ENCODE results near the gene ADISSP. TPM values are rescaled to one million over a fixed set of nuclear protein-coding genes. Genes with fewer than 3 reads are reported as not detected.

ADISSP gene
- total RNA-seq, 1 donor from 2014 or later, result 55.8 TPM

GRCh38 chr20:3732327-3733118 lies 35.0 kb downstream of the ADISSP start, which contains the start of gene HSPA12B:
TSS of gene HSPA12B (plus strand) at chr20:3732685. CDS start at chr20:3738675, 5,990 bp downstream.
- Mint-ChIP-seq H3K4me3 (ENCODE audit: low read depth) (no peak within 1 kb of the TSS), H3K27me3 (ENCODE audit: low read depth) (peaks cover 43% of the 10 kb centered on the region), H3K27ac (no peak within 1 kb of the TSS), H3K36me3 (ENCODE audit: low read depth) (no peaks in the 10 kb centered on the region), H3K9me3 (no peaks in the 10 kb centered on the region), H3K4me1 (ENCODE audit: low read depth) (no peaks in the 10 kb centered on the region)
- intact Hi-C loops (cut with micrococcal nuclease), result no loop called here
- no peak for DNase-seq (ENCODE audit: low spot score)

DNA sequence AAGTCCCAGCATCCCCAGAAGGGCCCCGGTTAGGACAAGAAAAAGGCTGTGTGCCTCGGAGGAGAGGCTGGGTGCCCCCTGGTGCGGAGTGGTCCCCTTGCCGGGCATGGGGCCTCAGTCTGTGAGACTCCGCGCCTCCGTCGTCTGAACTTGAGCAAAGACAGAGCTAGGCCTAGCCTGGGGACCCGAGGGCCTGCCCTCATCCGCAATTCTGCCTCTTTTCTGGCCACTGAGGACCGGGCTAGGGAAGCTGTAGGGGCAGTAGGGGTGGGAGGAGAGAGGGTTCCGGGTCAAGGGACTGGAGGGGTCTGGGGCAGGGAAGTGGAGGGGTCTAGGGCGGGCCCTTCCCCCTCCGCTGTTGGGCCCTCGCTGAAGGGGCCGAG lies 35.6 kb downstream of the ADISSP start:
- H3K27ac Mint-ChIP-seq, result no peak overlapping the region
- no peak for DNase-seq (ENCODE audit: low spot score)
- H3K4me3 Mint-ChIP-seq (ENCODE audit: low read depth), result no peak overlapping the region
- no peaks in the 10 kb centered on the region for H3K36me3 Mint-ChIP-seq (ENCODE audit: low read depth)
- no peaks in the 10 kb centered on the region for H3K4me1 Mint-ChIP-seq (ENCODE audit: low read depth)
- intact Hi-C loops (cut with micrococcal nuclease), result no loop called here
- peaks cover 45% of the 10 kb centered on the region for H3K27me3 Mint-ChIP-seq (ENCODE audit: low read depth)
- H3K9me3 Mint-ChIP-seq, result no peaks in the 10 kb centered on the region

DNA sequence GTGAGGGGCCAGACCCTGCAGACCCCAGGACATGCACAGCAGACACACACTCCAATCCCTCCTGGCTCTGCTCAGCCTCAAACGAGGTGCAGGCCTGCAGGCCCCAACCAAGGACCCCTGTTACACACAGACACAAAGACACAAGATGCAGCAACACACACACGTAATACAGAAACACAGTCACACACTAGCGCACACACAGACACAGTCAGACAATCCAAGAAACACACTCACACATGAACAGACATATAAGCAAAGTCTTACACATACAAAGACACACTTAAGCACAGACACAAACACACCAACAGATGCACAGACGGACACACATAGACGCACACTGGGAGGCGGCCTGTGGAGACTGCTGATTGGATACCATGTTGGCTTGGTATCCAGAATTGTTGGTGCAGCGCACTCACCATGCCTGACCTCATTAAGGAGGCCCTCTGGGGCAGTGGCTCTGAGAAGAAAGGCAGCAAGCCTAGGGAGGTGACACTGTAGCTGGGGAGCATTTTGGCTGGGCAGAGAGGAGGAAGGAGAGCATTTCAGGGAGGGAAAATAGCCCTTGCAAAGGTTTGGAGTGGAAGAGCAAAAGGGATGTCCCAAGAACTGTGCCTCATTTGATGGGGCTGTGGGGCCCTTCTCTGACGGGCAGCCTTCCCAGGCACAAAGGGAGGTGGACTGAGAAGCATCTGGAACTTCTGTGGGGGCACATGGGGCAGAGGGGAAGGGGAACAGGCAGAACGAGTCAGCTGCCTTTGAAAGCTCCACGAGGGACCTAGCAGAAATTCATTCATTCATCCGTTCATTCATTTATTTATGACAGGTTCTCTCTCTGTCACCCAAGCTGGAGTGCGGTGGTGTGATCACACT lies 36.5 kb downstream of the ADISSP start:
- intact Hi-C loops (cut with micrococcal nuclease), result no loop called here
- H3K4me1 Mint-ChIP-seq (ENCODE audit: low read depth), result no peaks in the 10 kb centered on the region
- H3K4me3 Mint-ChIP-seq (ENCODE audit: low read depth), result no peak overlapping the region
- no peak overlapping the region for H3K27ac Mint-ChIP-seq
- no peaks in the 10 kb centered on the region for H3K36me3 Mint-ChIP-seq (ENCODE audit: low read depth)
- no peak for DNase-seq (ENCODE audit: low spot score)
- H3K27me3 Mint-ChIP-seq (ENCODE audit: low read depth), result peaks cover 46% of the 10 kb centered on the region
- H3K9me3 Mint-ChIP-seq, result no peaks in the 10 kb centered on the region

- Mint-ChIP-seq H3K36me3 (ENCODE audit: low read depth) (no peaks in the 10 kb centered on the region), H3K4me3 (ENCODE audit: low read depth) (no peak overlapping the region), H3K27ac (no peak overlapping the region), H3K27me3 (ENCODE audit: low read depth) (peaks cover 44% of the 10 kb centered on the region), H3K4me1 (ENCODE audit: low read depth) (no peaks in the 10 kb centered on the region), H3K9me3 (no peaks in the 10 kb centered on the region)
- intact Hi-C loops (cut with micrococcal nuclease), result no loop called here
- no peak for DNase-seq (ENCODE audit: low spot score)
Measured at GRCh38 chr20:3729811-3730540, 37.6 kb downstream of the ADISSP start.

DNA sequence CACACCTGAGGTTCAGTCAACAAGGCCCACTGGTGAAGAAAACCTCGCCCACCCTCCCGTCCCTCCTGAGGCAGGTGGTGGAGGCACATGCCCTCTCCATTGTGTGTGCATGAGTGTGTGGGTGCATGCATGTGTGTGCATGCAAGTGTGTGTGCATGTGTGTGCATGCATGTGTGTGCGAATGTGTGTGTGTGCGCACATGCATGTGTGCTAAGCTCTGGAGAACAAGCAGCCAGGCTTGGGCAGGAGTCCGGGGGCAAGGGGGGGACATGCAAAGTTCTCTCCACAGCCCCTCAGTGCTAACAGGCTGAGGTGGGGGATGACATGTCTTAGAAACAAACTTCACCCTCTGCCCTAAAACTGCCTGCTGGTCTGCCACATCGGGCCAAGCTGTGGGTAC lies 38.2 kb downstream of the ADISSP start:
- Mint-ChIP-seq H3K27me3 (ENCODE audit: low read depth) (peaks cover 42% of the 10 kb centered on the region), H3K36me3 (ENCODE audit: low read depth) (no peaks in the 10 kb centered on the region), H3K4me3 (ENCODE audit: low read depth) (no peak overlapping the region), H3K27ac (no peak overlapping the region), H3K4me1 (ENCODE audit: low read depth) (no peaks in the 10 kb centered on the region), H3K9me3 (no peaks in the 10 kb centered on the region)
- DNase-seq (ENCODE audit: low spot score), result no peak
- intact Hi-C loops (cut with micrococcal nuclease), result no loop called here

GRCh38 chr20:3728876-3729275 lies 38.7 kb downstream of the ADISSP start:
- Mint-ChIP-seq H3K27ac (no peak overlapping the region), H3K4me3 (ENCODE audit: low read depth) (no peak overlapping the region), H3K27me3 (ENCODE audit: low read depth) (peaks cover 42% of the 10 kb centered on the region), H3K9me3 (no peaks in the 10 kb centered on the region), H3K36me3 (ENCODE audit: low read depth) (no peaks in the 10 kb centered on the region), H3K4me1 (ENCODE audit: low read depth) (no peaks in the 10 kb centered on the region)
- intact Hi-C loops (cut with micrococcal nuclease), result no loop called here
- no peak for DNase-seq (ENCODE audit: low spot score)

DNA sequence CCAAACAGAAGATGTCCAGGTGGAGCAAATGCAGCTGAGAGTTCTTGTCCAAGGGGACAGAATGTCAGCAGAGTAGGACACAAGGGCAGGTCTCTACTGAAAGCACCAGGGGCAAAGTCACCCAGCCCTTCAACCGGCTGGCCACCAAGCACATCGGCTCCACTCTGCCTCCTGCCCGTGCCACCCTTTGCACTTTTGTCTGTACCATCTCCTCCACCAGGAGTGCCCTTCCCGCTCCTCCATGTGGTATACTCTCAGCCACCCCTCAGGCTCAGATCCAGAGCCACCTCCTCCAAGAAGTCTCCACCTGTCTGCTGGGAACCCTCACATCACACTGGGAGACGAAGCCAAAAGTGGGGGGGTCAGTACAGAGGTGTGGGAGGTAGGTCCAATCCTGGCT lies 39.2 kb downstream of the ADISSP start:
- no peaks in the 10 kb centered on the region for H3K36me3 Mint-ChIP-seq (ENCODE audit: low read depth)
- H3K4me3 Mint-ChIP-seq (ENCODE audit: low read depth), result no peak overlapping the region
- intact Hi-C loops (cut with micrococcal nuclease), result no loop called here
- H3K9me3 Mint-ChIP-seq, result no peaks in the 10 kb centered on the region
- DNase-seq (ENCODE audit: low spot score), result no peak
- no peak overlapping the region for H3K27ac Mint-ChIP-seq
- no peaks in the 10 kb centered on the region for H3K4me1 Mint-ChIP-seq (ENCODE audit: low read depth)
- H3K27me3 Mint-ChIP-seq (ENCODE audit: low read depth), result peaks cover 39% of the 10 kb centered on the region

DNA sequence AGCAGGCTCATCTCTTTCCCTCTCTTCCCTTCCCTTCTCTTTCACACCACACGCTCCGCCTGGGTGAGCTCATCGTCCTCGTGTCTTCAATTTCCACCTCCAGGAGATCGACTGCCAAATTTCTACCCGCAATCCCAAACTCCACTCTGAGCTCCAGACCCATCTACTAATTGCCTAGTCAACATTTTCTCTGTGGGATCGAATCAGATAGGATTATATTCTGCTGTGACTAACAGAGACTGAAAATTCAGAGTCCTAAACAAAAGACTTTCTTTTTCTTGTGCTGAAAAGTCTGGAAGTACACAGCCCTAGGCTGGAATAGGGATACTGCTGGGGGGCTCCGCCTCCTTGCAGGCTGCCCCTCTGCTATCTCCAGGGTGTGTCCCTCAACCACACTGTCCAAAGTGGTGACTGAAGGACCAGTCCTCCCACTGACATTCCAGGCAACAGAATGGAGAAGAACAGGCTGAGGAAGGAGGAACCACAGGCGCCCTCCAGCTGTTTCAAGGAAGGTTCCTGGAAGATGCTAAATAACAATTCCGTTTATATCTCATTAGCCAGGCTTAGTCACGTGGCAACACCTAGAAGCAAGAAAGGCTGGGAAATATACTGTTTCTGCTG lies 40.0 kb downstream of the ADISSP start:
- H3K27ac Mint-ChIP-seq, result no peak overlapping the region
- peaks cover 31% of the 10 kb centered on the region for H3K27me3 Mint-ChIP-seq (ENCODE audit: low read depth)
- intact Hi-C loops (cut with micrococcal nuclease), result no loop called here
- no peaks in the 10 kb centered on the region for H3K9me3 Mint-ChIP-seq
- no peaks in the 10 kb centered on the region for H3K4me1 Mint-ChIP-seq (ENCODE audit: low read depth)
- H3K36me3 Mint-ChIP-seq (ENCODE audit: low read depth), result no peaks in the 10 kb centered on the region
- DNase-seq (ENCODE audit: low spot score), result no peak
- H3K4me3 Mint-ChIP-seq (ENCODE audit: low read depth), result no peak overlapping the region

DNA sequence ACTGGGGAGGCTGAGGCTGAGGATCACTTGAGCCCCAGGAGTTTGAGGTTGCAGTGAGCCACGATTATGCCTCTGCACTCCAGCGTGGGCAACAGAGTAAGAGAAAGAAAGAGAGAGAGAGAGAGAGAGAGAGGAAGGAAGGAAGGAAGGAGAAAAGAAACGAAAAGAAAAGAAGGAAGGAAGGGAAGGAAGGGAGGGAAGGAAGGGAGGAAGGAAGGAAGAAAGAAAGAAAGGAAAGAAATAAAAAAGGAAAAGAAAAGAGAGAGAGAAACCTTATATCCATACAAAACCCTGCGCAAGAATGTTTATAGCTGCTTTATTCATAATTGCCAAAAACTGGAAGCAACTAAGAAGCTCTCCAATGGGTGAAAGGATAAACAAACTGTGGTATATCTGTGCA lies 43.2 kb downstream of the ADISSP start:
- intact Hi-C loops (cut with micrococcal nuclease), result no loop called here
- DNase-seq (ENCODE audit: low spot score), result no peak
- Mint-ChIP-seq H3K27ac (no peak overlapping the region), H3K4me3 (ENCODE audit: low read depth) (no peak overlapping the region), H3K9me3 (no peaks in the 10 kb centered on the region), H3K36me3 (ENCODE audit: low read depth) (no peaks in the 10 kb centered on the region), H3K4me1 (ENCODE audit: low read depth) (peaks cover 7% of the 10 kb centered on the region), H3K27me3 (ENCODE audit: low read depth) (peaks cover 27% of the 10 kb centered on the region)

- no peaks in the 10 kb centered on the region for H3K36me3 Mint-ChIP-seq (ENCODE audit: low read depth)
- intact Hi-C loops (cut with micrococcal nuclease), result no loop called here
- peaks cover 7% of the 10 kb centered on the region for H3K4me1 Mint-ChIP-seq (ENCODE audit: low read depth)
- H3K27me3 Mint-ChIP-seq (ENCODE audit: low read depth), result peaks cover 25% of the 10 kb centered on the region
- H3K4me3 Mint-ChIP-seq (ENCODE audit: low read depth), result no peak overlapping the region
- no peak for DNase-seq (ENCODE audit: low spot score)
- H3K9me3 Mint-ChIP-seq, result no peaks in the 10 kb centered on the region
- no peak overlapping the region for H3K27ac Mint-ChIP-seq
Measured at GRCh38 chr20:3723284-3723683, 44.3 kb downstream of the ADISSP start.

- intact Hi-C loops (cut with micrococcal nuclease), result no loop called here
- Mint-ChIP-seq H3K36me3 (ENCODE audit: low read depth) (no peaks in the 10 kb centered on the region), H3K27me3 (ENCODE audit: low read depth) (peaks cover 16% of the 10 kb centered on the region), H3K27ac (no peak overlapping the region), H3K4me1 (ENCODE audit: low read depth) (peaks cover 7% of the 10 kb centered on the region), H3K9me3 (no peaks in the 10 kb centered on the region), H3K4me3 (ENCODE audit: low read depth) (no peak overlapping the region)
- DNase-seq (ENCODE audit: low spot score), result no peak
Measured at GRCh38 chr20:3721912-3722311, 45.6 kb downstream of the ADISSP start.

DNA sequence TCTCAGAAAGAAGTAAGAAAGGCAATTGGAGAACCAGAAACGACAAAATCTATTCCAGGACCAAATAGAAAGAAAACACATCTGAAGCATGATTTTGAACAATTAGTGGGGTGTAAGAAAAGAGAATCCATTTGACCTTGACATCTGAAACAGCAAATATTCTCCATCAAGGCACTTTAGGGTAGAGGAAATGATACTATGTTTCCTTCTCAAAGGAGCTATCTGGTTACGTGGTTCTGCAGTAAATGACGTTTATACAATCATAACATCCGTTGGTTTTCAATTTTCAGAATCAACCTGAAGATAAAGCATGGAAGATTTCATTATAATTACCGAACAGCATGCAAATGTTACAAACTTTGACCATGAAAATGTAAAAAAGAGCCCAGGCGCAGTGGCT lies 46.9 kb downstream of the ADISSP start:
- intact Hi-C loops (cut with micrococcal nuclease), result no loop called here
- DNase-seq (ENCODE audit: low spot score), result no peak
- Mint-ChIP-seq H3K9me3 (no peaks in the 10 kb centered on the region), H3K36me3 (ENCODE audit: low read depth) (no peaks in the 10 kb centered on the region), H3K27me3 (ENCODE audit: low read depth) (peaks cover 15% of the 10 kb centered on the region), H3K4me1 (ENCODE audit: low read depth) (peaks cover 7% of the 10 kb centered on the region), H3K4me3 (ENCODE audit: low read depth) (no peak overlapping the region), H3K27ac (no peak overlapping the region)
